ENCODE results near the gene IPO9. TPM values are rescaled to one million over a fixed set of nuclear protein-coding genes. Genes with fewer than 3 reads are reported as not detected.

Gene IPO9
- total RNA-seq, 4 donors from 2014 or later: 8.8 to 48.5 (median 35.2) TPM

GRCh38 chr1:201840055-201840454 lies 11.1 kb downstream of the IPO9 start:
- H3K4me3 ChIP-seq: no peak overlapping the region
- DNase-seq: no peak
- intact Hi-C loops (cut with DNase I; ENCODE audit: low total_unique reads): no loop called here
- no peaks in the 10 kb centered on the region for H3K27me3 ChIP-seq
- H3K36me3 ChIP-seq: no peaks in the 10 kb centered on the region
- H3K9me3 ChIP-seq: no peaks in the 10 kb centered on the region
- H3K4me1 ChIP-seq: no peaks in the 10 kb centered on the region
- no peak overlapping the region for H3K27ac ChIP-seq
- TF ChIP-seq POLR2A (IDR thresholded peaks at IDR 0.05) (no peak), CTCF (IDR thresholded peaks at IDR 0.05) (no peak)

- no peak overlapping the region for H3K4me3 ChIP-seq
- H3K4me1 ChIP-seq: no peaks in the 10 kb centered on the region
- H3K9me3 ChIP-seq: no peaks in the 10 kb centered on the region
- no peak for TF ChIP-seq POLR2A (IDR thresholded peaks at IDR 0.05)
- H3K27ac ChIP-seq: no peak overlapping the region
- no peaks in the 10 kb centered on the region for H3K27me3 ChIP-seq
- intact Hi-C loops (cut with DNase I; ENCODE audit: low total_unique reads): no loop called here
- no peaks in the 10 kb centered on the region for H3K36me3 ChIP-seq
- no peak for DNase-seq
Measured at GRCh38 chr1:201840490-201840889, 11.5 kb downstream of the IPO9 start.

- H3K27me3 ChIP-seq: no peaks in the 10 kb centered on the region
- TF ChIP-seq POLR2A (IDR thresholded peaks at IDR 0.05) (no peak), CTCF (IDR thresholded peaks at IDR 0.05) (no peak)
- H3K4me1 ChIP-seq: no peaks in the 10 kb centered on the region
- H3K27ac ChIP-seq: no peak overlapping the region
- no peak for DNase-seq
- H3K4me3 ChIP-seq: no peak overlapping the region
- intact Hi-C loops (cut with DNase I; ENCODE audit: low total_unique reads): no loop called here
- H3K36me3 ChIP-seq: no peaks in the 10 kb centered on the region
- H3K9me3 ChIP-seq: no peaks in the 10 kb centered on the region
Measured at GRCh38 chr1:201841265-201841912, 12.4 kb downstream of the IPO9 start.

- no peaks in the 10 kb centered on the region for H3K9me3 ChIP-seq
- intact Hi-C loops (cut with DNase I; ENCODE audit: low total_unique reads): no loop called here
- no peaks in the 10 kb centered on the region for H3K27me3 ChIP-seq
- H3K36me3 ChIP-seq: no peaks in the 10 kb centered on the region
- no peaks in the 10 kb centered on the region for H3K4me1 ChIP-seq
- no peak overlapping the region for H3K27ac ChIP-seq
- TF ChIP-seq CTCF (IDR thresholded peaks at IDR 0.05): no peak
- TF ChIP-seq POLR2A (IDR thresholded peaks at IDR 0.05): no peak
- no peak overlapping the region for H3K4me3 ChIP-seq
- DNase-seq: no peak
Measured at GRCh38 chr1:201842472-201843027, 13.6 kb downstream of the IPO9 start.

GRCh38 chr1:201845331-201846083 lies 16.6 kb downstream of the IPO9 start:
- Histone ChIP-seq H3K9me3 (no peaks in the 10 kb centered on the region), H3K36me3 (no peaks in the 10 kb centered on the region), H3K4me1 (no peaks in the 10 kb centered on the region), H3K27ac (no peak overlapping the region), H3K4me3 (no peak overlapping the region), H3K27me3 (no peaks in the 10 kb centered on the region)
- DNase-seq: no peak
- TF ChIP-seq POLR2A (IDR thresholded peaks at IDR 0.05) (no peak), CTCF (IDR thresholded peaks at IDR 0.05) (no peak)
- intact Hi-C loops (cut with DNase I; ENCODE audit: low total_unique reads): no loop called here

All from uterus (tissue), 4 donors.